Mucosa of descending colon (tissue), 3 donors: ENCODE results near the gene ARRDC5. TPM values are rescaled to one million over a fixed set of nuclear protein-coding genes. Genes with fewer than 3 reads are reported as not detected.

Source experiments
- ATAC-seq: fragments of 200-7000 bp; cut with Tn5 transposase; one replicate; pipeline ENCODE4 v1.9.1; 2020; ENCODE audit warnings: mild to moderate bottlenecking, moderate library complexity
- DNase-seq, 3 donors: peaks; one replicate each; pipeline ENCODE4 v3.0.0-alpha.2; 2020
- H3K36me3 ChIP-seq: fragments of 200-600 bp; one replicate; pipeline ENCODE4 v1.8.0; 2021; ENCODE audit warnings: low read depth, mild to moderate bottlenecking
- H3K4me1 ChIP-seq: fragments of 200-600 bp; one replicate; pipeline ENCODE4 v1.8.0; 2021; ENCODE audit warnings: low read depth, mild to moderate bottlenecking
- H3K4me3 ChIP-seq: fragments of 200-600 bp; one replicate; pipeline ENCODE4 v1.8.0; 2021; ENCODE audit warnings: mild to moderate bottlenecking
- H3K9me3 ChIP-seq: fragments of 200-600 bp; one replicate; pipeline ENCODE4 v1.8.0; 2021; ENCODE audit warnings: mild to moderate bottlenecking
- intact Hi-C, 2 donors: fragments of 100-400 bp; cut with DNase I in 1 of 2; cut with micrococcal nuclease in 1 of 2; formaldehyde crosslinking; loops; one replicate each; pipeline versions ENCODE4 v1.11.0 to v1.11.1; 2022; cut with DNase I, micrococcal nuclease
- total RNA-seq, 3 donors: library from RNA; stranded (reverse); fragmentation: NEBNext Ultra II Directional in 2 of 3; extraction: Animal tissue kit (Norgen Biotek cat#: 25700) in 2 of 3; gene quantifications; one replicate each; pipeline versions ENCODE4 v1.2.1 to v1.2.4, GENCODE V29; 2021 to 2023
- TF ChIP-seq, protein P1 (sequence below): fragments of 200-600 bp; IDR thresholded peaks from one replicate; pipeline ENCODE4 v1.8.0; 2022; ENCODE audit warnings: antibody characterized with exemption, mild to moderate bottlenecking
- donor health status: DM: no; HTN: no; CAD: no; lungs with moderate emphysema.
- donor health status: DM: no; HTN: no; CAD: no.
- donor health status: DM: no; HTN: yes; CAD: no.

The ARRDC5 gene
- total RNA-seq, 3 donors from 2014 or later = 0.22 to 0.70 TPM; not detected in 1

DNA sequence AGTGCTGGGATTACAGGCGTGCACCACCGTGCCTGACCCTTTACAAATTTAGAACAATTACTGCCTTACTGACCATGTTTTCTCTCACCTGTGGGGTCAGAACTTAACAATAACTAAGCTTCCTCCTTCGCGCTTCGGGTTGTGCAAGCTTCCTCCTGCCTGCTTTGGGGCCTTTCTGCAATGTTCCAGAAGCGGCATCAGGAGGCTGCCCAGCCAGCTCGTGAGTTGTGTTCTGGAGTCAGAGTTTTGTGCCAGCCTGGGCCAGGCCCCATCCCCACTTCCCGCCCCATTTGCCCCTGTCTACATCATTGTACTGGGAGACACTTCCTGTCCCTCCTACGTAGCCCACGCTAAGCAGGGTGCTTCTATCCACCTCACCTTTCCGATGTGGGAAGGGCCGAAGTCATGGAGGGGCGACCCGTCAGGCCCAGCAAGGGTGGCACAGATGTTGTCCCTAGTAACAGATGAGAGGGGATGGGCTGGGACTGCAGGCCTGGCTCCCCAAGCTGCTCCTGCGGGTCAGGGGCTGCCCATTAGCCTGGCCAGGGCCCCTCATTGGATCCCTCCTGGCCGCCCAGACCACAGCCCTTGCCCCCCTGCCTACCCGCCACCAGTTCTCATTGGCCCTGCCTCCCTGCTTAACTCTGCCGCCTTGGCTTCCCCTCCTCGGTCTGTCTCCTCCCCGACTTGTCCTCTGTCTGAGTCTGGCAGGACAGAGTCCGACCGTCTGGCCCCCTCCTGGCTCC, 20.0 kb upstream of the ARRDC5 start:
- Histone ChIP-seq H3K4me1 (no peaks in the 10 kb centered on the region), H3K4me3 (no peak overlapping the region), H3K36me3 (no peaks in the 10 kb centered on the region), H3K9me3 (no peaks in the 10 kb centered on the region)
- intact Hi-C loops = no loop called here
- TF ChIP-seq, protein P1, sequence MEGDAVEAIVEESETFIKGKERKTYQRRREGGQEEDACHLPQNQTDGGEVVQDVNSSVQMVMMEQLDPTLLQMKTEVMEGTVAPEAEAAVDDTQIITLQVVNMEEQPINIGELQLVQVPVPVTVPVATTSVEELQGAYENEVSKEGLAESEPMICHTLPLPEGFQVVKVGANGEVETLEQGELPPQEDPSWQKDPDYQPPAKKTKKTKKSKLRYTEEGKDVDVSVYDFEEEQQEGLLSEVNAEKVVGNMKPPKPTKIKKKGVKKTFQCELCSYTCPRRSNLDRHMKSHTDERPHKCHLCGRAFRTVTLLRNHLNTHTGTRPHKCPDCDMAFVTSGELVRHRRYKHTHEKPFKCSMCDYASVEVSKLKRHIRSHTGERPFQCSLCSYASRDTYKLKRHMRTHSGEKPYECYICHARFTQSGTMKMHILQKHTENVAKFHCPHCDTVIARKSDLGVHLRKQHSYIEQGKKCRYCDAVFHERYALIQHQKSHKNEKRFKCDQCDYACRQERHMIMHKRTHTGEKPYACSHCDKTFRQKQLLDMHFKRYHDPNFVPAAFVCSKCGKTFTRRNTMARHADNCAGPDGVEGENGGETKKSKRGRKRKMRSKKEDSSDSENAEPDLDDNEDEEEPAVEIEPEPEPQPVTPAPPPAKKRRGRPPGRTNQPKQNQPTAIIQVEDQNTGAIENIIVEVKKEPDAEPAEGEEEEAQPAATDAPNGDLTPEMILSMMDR = no peak
- no peak for DNase-seq
- ATAC-seq = no peak

DNA sequence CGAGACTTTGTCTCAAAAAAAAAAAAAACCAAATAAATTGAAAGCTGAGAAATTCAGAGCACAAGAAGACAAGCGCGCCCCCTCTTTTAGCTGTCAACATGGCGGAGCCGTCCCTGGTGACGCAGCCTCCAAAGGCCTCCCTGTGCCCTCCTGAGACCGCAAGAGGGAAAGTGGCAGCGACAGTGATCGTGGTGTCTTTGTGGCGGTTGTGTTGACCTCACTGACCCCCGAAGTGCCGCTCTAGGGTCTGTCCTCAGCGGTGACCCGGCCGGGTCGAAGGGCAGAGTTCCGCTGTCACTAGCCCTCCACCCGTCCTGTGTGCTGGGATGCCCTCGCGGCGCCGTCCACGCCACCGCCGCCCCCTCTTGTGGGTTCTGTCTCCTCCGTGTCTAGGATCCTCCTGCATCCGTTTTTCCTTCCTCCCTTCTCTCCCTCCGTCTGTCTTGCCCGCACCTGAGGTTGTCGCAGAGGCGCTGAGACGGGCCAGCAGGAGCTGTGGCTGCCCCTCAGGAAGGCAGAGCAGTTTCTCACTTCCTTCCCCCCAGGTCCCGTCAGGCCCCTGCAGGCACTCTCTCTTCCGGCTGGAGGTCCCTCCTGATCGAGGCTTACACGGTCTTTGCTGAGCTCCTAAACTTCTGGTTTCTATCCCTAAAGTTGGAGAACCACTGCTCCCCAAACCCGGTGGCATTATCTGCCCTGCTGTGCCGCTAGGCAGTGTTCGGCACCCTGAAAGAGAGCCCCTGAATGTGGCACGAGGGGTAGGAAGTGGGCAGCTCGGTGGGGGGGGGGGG, 13.8 kb upstream of the ARRDC5 start:
- H3K4me3 ChIP-seq = no peak overlapping the region
- H3K4me1 ChIP-seq = peaks cover 14% of the 10 kb centered on the region
- peak; percentile 14 to 57 (median 35) for DNase-seq
- no peaks in the 10 kb centered on the region for H3K36me3 ChIP-seq
- intact Hi-C loops = no loop called here
- ATAC-seq = peak; percentile 23
- no peaks in the 10 kb centered on the region for H3K9me3 ChIP-seq
- TF ChIP-seq, protein P1 = no peak

DNA sequence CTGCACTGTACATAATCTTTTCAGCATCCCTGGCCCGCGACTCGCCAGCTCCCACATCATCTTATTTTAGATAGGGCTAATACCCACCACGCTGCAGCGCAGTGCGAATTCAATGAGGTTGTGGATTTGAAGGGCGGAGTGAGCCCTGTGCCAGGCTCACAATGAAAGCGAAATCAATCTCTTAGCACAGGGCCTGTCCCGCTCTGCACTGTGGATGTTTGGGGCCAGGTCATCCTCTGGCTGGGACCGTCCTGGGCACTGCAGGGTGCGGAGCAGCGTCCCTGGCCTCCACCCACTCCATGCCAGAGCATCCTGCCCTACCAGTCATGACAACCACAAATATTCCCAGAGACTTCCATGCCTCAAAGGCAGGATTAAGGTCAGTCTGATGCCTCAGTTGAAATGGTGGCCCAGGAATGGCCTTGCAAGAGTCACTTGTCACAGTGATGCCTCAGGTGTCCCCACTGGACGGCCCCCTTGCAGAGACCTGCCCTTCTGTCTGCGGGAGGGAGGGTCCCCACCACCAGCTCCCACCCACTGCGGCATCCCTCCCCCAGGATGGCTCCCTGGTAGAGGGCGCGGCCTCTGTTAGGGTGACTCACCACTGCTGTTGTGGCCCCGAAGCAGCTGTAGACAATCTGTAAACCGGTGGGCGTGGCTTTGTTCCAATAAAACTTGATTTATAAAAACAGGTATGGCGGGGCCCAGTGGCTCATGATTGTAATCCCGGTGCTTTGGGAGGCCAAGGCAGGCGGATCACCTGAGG, 12.2 kb upstream of the ARRDC5 start:
- intact Hi-C loops = loop anchor here (5.0 kb wide), 2 partner anchors 43 to 103 kb away; no protein-coding TSS in a partner anchor
- peaks cover 20% of the 10 kb centered on the region for H3K4me1 ChIP-seq
- H3K9me3 ChIP-seq = no peaks in the 10 kb centered on the region
- peak; percentile 93 for ATAC-seq
- no peaks in the 10 kb centered on the region for H3K36me3 ChIP-seq
- TF ChIP-seq, protein P1 = no peak
- H3K4me3 ChIP-seq = no peak overlapping the region
- DNase-seq = peak; percentile 85 to 94 (median 90)

DNA sequence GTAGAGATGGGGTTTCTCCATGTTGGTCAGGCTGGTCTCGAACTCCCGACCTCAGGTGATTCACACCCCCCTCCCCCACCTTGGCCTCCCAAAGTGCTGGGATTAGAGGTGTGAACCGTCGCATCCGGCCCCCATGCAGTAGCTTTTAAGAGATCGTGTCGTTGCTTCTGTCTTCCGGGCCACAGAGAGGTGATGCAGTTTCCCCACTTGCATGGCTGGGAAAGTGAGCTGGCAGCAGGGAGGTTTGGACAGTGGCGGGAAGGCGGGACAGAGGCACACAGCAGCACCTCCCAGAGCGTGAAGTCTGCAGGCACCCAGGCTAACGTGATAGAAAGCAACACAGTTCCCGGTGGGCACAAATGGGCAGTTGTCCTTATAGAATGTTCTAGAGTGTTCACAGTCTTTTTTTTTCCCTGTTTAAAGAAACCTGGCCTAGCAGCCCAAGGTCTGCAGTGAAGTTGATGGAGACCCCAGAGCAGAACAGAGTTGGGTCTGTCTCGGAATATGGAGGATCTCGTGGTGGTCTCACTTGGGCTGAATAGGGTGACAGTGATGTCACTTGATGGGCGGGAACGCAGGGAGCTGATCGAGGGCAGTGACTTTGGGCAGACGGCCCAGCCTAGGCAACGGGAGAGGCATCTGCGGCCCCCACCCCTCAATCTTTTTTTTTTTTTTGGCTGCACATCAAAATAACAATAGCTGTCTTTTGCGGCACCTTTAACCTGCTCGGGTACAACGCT, 11.5 kb upstream of the ARRDC5 start:
- H3K36me3 ChIP-seq = no peaks in the 10 kb centered on the region
- no peaks in the 10 kb centered on the region for H3K9me3 ChIP-seq
- ATAC-seq (no peak), DNase-seq (peak in 2 of 3 donors; percentile 12 to 32)
- intact Hi-C loops = loop anchor here (5.0 kb wide), 2 partner anchors 42 to 102 kb away; no protein-coding TSS in a partner anchor
- no peak overlapping the region for H3K4me3 ChIP-seq
- TF ChIP-seq, protein P1 = no peak
- peaks cover 22% of the 10 kb centered on the region for H3K4me1 ChIP-seq
